ENCODE results near the gene UBQLN3.
A peak's percentile ranks its signal among the peaks of the same experiment; 100 is the strongest.

UBQLN3 gene

DNA sequence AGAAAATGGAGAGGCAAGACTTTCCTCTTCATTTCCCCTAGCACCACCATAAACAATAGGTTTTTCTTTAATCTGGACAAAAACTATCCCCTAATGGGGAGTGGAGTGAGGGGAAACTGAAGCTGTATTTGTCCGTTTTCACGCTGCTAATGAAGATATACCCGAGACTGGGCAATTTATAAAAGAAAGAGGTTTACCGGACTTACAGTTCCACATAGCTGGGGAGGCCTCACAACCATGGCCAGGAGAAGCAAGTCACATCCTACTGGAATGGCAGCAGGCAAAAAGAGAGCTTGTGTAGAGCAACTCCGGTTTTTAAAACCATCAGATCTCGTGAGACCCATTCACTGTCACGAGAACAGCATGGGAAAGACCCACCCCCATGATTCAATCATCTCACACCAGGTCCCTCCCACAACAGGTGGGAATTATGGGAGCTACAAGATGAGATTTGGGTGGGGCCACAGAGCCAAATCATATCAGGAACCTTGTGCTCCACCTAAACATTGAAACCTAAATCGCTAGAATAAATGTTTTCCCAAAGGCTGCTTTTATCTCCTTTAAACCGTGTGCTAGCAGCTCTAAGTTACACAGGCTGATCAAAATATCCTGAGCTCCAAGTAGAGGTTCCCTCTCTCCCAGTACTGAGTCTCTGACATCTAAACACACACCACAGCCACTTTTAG, 4.3 kb downstream of the UBQLN3 start:
- DNase-seq (ENCODE audit: low read depth in 2 of 2), result no peak

DNA sequence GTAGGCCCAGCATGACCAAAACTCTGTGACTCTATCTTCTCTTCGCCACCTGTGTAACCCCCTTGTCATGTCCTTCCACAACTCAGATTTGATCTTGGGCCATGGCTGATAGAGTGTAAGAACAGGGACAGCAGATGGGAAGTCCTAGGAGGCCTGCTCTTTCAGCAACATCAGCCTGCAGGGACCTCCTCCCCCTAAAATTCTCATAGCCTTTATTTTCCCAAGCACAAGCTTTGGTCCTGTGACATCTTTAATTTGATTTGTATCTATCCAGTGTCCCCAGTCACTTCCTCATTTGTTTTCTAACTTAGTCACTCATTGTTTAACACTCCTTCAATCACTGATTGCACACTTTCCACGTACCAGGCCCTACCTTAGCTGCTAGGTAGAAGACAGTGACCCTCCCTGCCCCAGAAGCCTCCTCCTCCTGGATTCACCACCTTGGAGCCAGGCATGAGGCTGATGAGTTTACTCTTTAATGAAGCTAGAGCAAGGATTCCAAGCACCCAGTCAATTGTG, 5.3 kb downstream of the UBQLN3 start:
- no peak for DNase-seq (ENCODE audit: low read depth in 2 of 2)

DNA sequence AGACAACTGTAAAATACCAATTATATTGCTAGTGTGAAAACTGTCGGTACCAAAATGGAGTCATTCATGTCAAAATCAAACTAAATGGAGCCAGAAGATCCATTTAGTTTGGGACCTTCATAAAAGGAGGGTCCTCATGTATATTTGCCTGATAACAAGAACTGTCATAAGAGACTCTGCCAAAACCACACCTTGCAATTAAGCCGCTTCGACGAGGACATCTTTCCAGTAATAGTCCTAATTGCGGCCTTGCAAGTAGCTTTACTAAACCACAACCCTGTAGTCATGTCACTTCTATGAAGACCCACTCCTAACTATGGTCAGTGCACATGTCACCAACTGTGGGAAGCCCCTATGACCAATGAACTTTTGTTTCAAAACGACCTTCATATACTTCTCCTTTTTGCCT, 9.4 kb downstream of the UBQLN3 start:
- DNase-seq (ENCODE audit: low read depth in 2 of 2), result no peak

DNA sequence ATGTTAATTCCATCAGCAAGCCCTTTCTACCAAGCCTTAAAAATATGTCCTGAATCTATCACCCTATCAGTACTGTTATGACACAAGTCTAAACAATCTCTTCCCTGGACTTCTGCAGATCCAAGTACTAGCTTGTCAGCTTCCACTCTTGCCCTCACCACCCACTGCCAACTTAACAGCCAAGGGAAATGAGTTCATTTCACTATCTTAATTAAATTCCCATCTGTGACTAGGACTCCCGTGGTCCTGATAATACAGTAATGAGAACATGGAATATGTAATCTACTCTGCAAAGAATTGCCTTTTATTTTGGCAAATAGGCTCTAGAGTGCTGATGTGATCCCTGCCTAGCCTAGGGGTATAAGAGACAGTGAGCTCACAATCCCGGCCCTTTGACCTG, 10.1 kb downstream of the UBQLN3 start:
- no peak for DNase-seq (ENCODE audit: low read depth in 2 of 2)

DNA sequence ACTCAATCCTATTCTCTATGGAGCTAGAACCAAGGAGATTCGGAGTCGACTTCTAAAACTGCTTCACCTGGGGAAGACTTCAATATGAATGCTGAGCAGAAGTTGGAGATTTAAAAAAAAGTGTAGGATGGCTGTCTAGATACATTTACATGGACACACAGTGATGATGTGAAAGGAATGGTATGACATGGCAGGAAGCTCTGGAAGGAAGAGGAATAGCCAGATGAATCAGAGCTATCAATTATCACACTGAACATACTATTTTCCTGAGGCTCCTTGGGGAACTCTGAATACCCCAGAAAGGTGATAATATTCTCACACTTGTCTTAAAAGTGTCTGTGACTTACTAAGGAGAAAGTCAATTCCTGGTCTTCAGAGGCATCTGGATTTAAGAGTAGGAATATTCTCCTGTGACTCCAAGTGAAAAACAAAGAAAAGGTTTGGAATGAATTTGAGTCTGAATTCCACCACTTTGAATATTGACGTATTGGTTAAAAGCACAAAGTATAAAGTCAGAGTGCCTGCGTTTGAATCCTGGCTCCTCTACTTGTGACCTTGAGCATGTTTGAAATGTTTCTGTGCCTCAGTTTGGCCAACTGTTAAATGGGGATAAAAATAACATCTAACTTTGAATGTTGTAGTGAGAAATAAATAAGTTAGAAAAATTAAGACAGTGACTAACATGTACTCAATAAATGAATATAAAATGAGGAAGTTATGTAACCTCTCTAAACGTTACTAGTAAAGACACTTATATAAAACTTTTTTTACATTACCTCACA, 20.0 kb downstream of the UBQLN3 start:
- no peak for DNase-seq (ENCODE audit: low read depth in 2 of 2)

DNA sequence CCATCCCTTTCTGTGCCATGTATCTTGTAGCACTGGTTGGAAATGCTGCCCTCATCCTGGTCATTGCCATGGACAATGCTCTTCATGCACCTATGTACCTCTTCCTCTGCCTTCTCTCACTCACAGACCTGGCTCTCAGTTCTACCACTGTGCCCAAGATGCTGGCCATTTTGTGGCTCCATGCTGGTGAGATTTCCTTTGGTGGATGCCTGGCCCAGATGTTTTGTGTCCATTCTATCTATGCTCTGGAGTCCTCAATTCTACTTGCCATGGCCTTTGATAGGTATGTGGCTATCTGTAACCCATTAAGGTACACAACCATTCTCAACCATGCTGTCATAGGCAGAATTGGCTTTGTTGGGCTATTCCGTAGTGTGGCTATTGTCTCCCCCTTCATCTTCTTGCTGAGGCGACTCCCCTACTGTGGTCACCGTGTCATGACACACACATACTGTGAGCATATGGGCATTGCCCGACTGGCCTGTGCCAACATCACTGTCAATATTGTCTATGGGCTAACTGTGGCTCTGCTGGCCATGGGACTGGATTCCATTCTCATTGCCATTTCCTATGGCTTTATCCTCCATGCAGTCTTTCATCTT, 20.9 kb downstream of the UBQLN3 start:
- DNase-seq (ENCODE audit: low read depth in 2 of 2), result no peak

DNA sequence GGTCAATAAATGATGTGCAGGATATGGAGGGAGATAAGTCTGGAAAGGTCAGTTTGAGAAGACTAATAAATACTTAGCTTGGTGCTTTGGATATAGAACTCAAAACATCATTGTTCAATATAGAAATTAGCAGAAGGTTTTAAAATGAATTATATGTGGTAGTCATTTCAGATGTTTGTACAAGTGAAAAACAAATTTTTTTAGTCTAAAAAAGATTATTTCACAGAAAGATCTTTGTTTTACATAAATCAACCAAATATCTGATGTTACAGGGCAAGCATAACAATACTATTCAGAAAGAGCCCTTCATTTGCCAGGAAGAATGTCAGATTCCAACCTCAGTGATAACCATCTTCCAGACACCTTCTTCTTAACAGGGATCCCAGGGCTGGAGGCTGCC, 21.4 kb downstream of the UBQLN3 start, which contains the start of gene OR52D1:
OR52D1 (plus strand) TSS at position 301 of the 400 bp plus-strand sequence; CDS start at position 323, 22 bp downstream.
- DNase-seq (ENCODE audit: low read depth in 2 of 2), result no peak

DNA sequence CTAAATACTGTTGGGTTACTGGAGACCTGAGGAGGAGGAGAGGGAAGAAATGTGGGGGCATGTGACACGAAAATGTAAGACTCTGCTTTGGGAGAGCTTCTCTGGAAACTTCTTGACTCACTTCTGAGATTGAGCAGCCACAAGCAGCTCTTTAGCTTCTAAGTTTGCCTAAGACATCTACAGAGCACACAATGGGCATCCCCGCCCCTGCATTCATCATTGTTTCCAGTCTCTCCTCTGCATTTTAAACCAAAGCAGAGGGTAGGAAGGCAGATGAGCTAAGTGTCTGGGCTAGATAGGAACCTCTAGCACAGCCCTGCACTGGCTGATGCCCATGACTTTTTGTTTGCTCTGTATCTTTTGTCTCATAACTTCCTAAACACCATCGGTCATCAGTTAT, 23.3 kb downstream of the UBQLN3 start:
- no peak for DNase-seq (ENCODE audit: low read depth in 2 of 2)

DNA sequence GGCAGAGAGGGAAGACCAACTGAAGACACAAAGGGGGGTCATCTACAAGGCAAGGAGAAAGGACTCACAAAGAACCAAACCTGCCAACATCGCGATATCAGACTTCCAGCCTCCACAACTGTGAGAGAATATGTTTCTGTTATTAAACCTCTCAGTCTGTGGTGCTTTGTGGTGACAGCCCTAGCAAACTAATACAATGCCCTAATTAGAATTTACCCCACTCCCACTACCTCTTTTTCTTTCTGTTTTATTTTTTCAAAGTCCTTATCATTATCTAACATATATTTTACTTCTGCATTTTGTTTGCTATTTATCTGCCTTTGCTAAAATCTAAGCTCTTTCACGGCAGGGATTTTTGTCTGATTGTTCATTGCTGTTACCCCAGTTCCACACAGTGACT, 23.8 kb downstream of the UBQLN3 start:
- no peak for DNase-seq (ENCODE audit: low read depth in 2 of 2)

DNA sequence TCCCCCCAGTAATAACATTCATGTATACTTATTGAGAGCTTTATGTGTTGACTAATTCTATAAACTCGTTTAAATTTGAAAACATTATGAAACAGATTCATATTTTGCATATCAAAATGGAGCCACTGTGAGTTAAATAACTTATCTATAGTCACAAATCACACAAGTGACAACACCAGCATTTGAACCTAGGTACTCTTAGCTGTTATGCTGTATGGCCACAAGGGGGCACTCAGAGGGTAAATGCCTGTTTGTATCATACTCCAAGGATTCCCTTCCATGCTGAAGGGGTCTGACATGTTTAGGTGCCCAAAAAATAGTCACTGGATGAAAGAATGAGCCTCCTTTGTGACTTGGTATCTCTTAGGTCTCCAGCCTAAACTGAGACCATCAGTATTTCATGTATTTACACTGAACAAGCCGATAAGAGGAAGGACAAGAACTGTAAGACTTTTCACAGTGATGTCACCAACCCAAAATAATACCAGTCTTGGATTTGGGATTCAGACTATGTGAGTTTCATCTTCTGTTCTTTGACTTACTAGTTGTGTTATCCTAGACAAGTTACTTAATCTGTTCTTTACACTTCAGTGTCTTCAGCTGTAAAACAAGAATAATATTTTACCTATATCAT, 33.5 kb downstream of the UBQLN3 start:
- peak; percentile 1 to 6 for DNase-seq (ENCODE audit: low read depth in 2 of 2)

DNA sequence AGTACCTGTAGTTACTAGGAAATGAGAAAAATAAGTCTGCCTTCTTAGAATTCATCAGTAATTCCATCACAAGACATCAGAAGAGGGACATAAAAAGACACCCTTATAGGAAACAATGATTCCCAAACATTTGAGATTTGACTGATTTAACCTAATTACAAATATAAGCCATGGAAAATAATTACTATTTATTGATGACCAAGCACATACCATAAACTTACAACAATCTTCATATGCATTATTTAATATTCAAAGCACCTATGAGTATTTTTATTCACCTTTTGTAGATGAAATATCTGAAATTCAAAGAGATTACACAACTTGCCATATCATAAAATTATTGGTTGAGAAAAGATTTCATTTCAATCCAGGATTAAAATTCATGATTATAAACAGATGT, 35.8 kb downstream of the UBQLN3 start:
- no peak for DNase-seq (ENCODE audit: low read depth in 2 of 2)

DNA sequence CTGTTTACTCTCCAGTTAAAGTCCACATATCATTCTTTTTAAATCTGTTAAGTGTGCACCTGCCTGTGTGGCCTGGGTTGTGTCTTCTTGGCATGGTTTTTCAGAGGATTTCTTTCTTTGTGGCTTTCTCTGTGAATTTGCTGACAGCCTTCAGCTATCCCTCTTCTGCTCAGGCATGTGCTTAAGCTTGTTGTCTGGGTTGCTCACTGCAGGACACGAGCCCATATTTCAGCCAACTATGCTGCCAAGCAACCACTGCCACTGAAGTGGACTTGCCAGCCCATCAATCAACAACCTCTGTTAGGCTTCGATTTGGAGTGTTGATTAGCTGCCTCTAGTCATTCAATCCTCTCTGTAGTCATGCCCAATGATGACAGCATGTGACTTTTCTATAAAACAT, 42.2 kb downstream of the UBQLN3 start:
- DNase-seq (ENCODE audit: low read depth in 2 of 2), result no peak

DNA sequence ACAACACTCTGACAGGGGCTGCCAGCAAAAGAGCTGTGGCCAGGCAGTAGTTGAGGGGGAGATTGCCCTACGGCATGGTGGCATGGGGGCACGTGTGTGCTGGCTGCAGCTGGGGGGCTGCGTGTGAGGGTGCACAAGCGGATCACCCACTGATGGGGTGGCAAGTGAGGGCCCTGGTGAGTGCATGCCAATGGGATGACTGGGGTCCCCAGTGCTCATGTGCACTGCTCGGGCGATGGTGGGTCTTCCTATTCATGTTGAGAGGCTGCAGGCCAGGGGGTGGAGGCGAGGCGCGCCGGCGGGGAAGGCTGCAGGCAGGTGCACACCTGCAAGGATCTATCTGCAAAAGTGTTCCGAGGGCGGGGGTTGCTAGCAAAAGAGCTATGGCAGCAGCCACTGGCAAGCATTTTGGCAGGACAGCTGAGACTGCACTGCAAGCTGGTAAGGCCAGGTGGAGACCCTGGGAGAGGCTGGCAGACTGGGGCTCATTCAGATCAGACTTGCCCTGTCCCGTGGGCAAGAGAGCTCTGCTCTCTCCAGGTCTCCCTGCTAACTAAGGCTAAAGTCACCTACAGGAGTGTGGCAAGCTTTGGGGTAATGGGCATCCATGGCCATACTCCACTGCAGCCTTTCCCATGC, 48.7 kb downstream of the UBQLN3 start:
- no peak for DNase-seq (ENCODE audit: low read depth in 2 of 2)

Measured in stimulated activated CD4-positive, alpha-beta T cell treated with anti-CD3 and anti-CD28 coated beads, Interleukin-1b, Interleukin-23, amount 100 ng/mL, for 1 hour (primary cell).